Uterus (tissue), 2 donors: ENCODE results near the gene C1orf52.

ENCODE experiments used
- POLR2A ChIP-seq, 2 donors: fragments of 450-650 bp; IDR thresholded peaks; one replicate each; pipeline ENCODE4 v1.6.1; 2016; ENCODE audit warnings: antibody characterized with exemption in 2 of 2, mild to moderate bottlenecking in 1 of 2, moderate library complexity in 1 of 2
- TF ChIP-seq, protein P1 (sequence below), 4 experiments: fragments of 200-600 bp in 2 of 4; fragments of 450-650 bp in 2 of 4; sonication (generic) in 2 of 4; IDR thresholded peaks; one replicate each; pipeline ENCODE4 v1.5.1; 2016 to 2019; ENCODE audit warnings: antibody characterized with exemption in 4 of 4, mild to moderate bottlenecking in 2 of 4, moderate library complexity in 1 of 4

DNA sequence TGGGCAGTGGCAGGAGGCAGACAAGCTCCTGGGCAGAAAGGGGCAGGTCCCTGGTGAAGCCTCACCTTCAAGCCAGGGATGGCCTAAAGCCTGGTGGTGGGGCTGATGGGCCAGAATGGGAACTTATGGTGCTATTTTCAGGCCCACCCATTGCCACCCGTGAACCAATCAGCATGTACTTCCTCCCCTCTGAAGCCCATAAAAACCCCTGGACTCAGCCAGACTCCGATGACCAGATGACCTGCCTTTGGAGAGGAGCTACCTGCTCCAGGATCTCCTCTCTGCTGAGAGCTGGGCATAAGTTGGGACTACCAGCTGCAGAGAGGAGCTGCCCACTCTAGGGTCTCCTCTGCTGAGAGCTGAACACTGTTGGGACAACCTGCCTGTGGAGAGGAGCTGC lies 24.7 kb upstream of the C1orf52 start:
- TF ChIP-seq, protein P1, sequence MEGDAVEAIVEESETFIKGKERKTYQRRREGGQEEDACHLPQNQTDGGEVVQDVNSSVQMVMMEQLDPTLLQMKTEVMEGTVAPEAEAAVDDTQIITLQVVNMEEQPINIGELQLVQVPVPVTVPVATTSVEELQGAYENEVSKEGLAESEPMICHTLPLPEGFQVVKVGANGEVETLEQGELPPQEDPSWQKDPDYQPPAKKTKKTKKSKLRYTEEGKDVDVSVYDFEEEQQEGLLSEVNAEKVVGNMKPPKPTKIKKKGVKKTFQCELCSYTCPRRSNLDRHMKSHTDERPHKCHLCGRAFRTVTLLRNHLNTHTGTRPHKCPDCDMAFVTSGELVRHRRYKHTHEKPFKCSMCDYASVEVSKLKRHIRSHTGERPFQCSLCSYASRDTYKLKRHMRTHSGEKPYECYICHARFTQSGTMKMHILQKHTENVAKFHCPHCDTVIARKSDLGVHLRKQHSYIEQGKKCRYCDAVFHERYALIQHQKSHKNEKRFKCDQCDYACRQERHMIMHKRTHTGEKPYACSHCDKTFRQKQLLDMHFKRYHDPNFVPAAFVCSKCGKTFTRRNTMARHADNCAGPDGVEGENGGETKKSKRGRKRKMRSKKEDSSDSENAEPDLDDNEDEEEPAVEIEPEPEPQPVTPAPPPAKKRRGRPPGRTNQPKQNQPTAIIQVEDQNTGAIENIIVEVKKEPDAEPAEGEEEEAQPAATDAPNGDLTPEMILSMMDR (IDR thresholded peaks at IDR 0.05), result no peak
- TF ChIP-seq POLR2A (IDR thresholded peaks at IDR 0.05), result no peak
